Activated CD4-positive, alpha-beta T cell treated with anti-CD3 and anti-CD28 coated beads for 24 hours (primary cell): Measurements from ENCODE around the gene CDK15.
"Not testable (repeated sequence)": the region's sequence is repeated elsewhere in the genome, so short reads cannot be mapped to it uniquely, and the experiment has no call there.

Experiments
- DNase-seq, 2 donors: peaks; one replicate each; pipeline ENCODE4 v3.0.0-alpha.2; 2020; ENCODE audit warnings: low read depth in 2 of 2

The CDK15 gene

GRCh38 chr2:201789395-201789794 lies 16.9 kb upstream of the CDK15 start:
- DNase-seq, result no peak

GRCh38 chr2:201790291-201790690 lies 16.0 kb upstream of the CDK15 start:
- DNase-seq, result no peak

DNA sequence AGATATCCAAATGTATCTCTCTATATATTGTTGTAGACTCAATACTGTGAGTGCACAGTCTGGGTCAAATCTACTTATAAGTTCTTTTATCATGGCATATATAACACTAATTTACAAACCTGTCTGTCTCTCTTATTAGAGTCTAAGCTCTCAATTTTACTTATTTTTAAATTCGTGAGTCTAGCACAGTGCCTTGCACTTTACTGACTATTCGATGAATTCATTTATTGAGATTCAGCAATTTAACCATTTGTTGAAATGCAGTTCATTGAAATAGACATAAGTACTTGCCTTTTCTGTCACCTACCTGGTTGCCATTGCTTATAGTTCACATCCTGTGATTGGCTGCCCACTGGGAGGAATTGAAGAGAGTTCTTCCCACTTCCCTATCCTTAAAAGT lies 15.3 kb upstream of the CDK15 start:
- no peak for DNase-seq

DNA sequence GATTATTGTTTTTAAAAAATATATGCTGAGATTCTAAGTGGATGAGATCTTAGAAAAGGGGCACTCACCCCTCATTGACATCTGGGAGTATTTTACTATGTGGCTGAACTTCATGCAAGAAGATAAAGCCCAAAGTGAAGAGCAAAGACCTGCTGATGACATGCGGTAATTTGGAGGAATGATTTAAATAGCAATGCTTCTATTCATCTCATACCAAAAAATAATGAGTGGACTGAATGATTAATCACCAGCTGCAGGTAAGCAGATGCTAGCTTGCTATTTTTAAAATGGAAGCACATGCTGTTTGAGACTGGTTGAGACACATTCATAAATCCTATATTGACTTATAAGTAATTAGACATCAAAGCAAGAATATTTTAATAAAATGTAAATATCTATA lies 12.7 kb upstream of the CDK15 start:
- no peak for DNase-seq

GRCh38 chr2:201794294-201794693 lies 12.0 kb upstream of the CDK15 start:
- no peak for DNase-seq

DNA sequence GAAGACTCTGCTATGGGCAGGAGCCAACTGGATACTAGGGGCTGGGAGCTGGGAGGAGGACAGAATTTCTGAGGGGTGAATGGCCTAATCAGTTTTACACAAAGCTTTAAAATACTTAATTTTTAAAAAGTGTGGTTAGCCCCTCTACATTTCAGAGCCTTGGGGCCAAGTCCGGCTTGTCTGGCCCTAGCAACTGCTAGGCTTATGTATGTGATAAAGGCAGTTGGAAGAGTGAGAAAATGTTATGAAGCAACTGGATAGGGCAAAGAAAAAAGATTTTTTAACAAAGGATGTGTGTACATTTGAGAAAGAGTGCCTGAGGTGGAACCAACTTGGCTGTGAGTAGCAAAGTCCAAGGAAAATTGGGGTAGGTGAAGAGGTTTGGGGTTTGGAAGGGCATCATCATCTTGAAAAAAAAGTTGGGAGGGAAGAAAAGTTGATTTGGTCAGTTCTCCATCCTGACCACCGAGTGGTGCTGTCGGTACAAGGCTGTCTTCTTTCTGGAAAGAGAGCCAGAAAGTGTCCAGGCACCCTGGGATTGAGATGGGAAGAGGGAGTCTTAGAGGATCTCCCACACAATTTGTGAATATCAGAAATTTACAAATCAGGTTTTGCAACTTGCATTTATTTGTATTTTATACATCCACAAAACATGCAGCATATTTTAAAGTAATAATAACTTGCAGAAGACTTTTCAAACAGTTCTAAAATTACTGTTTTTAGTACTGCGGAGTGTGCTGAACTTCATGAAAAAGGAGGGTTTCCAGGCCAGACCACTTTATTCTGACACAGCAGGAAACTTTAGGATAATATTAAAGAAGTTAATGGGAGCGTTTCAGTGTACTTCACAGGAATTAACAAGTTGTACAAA lies 10.5 kb upstream of the CDK15 start:
- no peak for DNase-seq

- no peak for DNase-seq
These were observed 9.9 kb upstream of the CDK15 start for GRCh38 chr2:201796478-201796865.

DNA sequence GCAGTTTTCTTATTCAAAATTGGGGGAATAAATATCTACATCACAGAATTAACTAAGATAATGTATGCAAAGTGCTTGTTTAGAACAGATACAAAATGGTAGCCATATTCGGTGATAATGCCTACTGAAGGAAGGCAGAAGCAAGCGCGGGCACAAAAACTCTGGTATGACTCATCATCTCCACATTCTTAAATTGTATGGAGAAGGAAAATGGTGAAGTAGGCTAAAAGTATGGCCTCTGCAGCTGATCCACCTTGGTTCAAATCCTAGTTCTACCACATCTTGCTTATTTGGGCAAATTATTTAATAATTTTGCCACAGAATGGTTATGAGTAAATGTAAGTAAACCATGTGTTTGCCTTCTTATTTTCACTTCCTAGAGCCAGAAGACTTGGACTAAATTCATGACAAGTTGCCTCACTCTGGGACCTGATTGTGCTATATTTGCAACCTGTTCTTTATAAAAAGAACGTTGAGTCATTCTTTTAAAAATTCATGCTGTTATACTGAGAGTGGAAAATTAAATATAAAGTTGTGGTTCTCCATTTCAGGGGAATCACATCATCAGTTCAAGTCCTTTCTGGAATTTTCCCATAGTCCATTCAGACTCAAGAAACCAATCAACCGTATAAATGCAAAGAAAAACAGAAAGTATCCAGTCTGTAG lies 9.0 kb upstream of the CDK15 start:
- no peak for DNase-seq

DNA sequence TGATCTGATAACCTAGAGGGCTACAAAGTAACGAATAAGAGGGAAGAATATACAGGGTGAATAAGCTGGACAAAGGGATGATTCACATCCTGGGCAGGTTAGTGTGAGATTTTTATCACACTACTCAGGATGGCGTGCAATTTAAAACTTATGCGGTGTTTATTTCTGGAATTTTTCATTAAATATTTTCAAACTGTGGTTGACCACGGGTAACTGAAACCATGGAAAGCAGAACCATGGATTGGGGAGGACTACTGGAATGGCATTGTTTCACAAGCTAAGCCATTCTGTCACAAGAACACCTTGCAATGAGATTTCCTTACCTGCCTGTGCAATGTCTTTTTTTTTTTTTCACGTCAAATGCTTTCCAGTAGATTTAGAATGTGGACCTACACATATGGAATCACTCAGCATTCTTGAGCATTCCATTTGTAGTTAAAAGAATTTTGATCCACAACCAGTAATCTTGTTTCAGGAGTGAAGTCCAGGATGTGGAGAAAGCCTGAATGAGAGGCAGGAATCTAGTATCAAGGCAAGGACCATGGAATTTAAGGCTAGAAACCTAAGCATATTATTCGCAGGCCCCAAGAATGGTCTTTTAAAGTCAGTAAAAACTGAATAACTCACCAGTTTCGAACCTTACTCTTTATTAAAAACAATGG lies 8.0 kb upstream of the CDK15 start:
- no peak for DNase-seq

- DNase-seq, result not testable (repeated sequence)
These were observed 7.4 kb upstream of the CDK15 start for GRCh38 chr2:201798914-201799285.

DNA sequence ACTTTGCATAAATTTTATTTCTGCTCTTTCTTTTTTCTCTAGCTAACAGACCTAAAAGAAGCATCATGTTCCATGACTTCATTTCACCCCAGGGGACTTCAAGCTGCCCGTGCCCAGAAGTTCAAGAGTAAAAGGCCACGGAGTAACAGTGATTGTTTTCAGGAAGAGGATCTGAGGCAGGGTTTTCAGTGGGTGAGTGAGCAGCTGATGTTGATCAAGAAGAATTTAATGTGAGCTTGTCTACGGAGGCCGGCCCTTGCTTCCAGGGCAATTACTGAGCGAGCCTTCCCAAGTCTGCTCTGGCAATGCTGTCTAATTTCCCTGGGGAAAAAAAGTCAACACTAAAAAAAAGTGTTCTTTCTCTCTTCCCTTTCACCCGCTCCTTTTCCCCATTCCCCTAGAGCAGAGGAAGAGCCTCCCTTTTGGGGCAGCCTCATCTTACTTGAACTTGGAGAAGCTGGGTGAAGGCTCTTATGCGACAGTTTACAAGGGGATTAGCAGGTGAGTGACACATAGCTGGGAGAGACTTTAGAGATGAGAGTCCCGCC lies 1.2 kb downstream of the CDK15 start:
- DNase-seq, result no peak

- DNase-seq, result no peak
These were observed 1.7 kb downstream of the CDK15 start for GRCh38 chr2:201808027-201808426.

- no peak for DNase-seq
These were observed 3.3 kb downstream of the CDK15 start for GRCh38 chr2:201809633-201810032.

GRCh38 chr2:201810604-201811003 lies 4.3 kb downstream of the CDK15 start:
- not testable (repeated sequence) for DNase-seq

GRCh38 chr2:201813996-201814760 lies 7.8 kb downstream of the CDK15 start:
- no peak for DNase-seq

- no peak for DNase-seq
These were observed 10.6 kb downstream of the CDK15 start for GRCh38 chr2:201816657-201817575.

GRCh38 chr2:201820383-201821007 lies 14.2 kb downstream of the CDK15 start:
- DNase-seq, result no peak

DNA sequence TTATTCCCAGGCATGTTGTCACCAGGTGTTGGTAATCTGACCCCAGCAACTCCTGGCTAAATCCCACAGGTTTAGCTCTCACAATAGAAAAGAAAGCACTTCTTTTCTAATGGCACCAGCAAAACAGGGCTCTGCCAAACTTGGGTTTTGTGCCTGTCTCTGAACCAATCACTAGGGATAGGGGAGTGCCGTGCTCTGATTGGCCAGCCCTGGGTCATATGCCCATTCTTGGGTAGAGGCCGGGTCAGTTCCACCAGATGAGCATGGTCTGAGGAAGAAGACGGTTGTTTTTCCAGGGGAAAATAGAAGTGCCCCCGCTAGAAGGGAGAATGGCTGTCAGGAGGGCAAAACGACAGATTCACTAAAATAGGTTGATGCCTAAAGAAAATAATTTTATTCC lies 14.7 kb downstream of the CDK15 start:
- no peak for DNase-seq

DNA sequence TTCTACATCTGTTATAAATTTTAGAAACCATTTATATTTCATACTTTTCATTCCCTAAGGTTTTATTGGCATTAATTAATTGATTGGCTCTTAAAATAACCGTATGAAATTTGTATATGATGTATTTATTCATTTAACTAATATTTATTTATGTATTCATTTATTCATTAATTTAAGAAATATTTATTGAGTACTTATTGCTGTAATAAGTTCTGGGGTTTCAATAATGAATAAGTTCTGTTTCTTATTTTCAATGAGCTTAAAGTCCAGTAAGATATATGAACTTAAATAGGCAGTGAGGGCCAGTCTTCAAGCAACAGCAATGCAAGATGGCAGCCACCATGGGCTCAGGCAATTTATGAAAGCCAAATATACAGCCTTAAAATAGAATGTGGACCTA lies 17.9 kb downstream of the CDK15 start:
- no peak for DNase-seq

DNA sequence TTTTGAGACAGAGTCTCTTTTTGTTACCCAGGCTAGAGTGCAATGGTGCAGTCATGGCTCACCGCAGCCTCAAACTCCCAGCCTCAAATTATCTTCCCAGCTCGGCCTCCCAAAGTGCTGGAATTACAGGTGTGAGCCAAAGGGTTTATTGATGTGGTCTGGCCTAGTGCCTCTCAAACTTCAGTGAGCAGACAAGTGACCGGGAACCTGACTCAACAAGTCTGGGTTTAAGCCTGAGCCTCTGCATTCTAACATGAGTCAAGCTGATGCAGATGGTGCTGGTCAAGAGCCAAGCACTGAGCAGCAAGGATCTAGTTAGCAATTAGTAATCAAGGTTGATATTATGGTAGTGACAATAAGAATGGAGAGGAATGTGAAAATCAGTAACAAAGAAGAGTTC lies 21.3 kb downstream of the CDK15 start:
- no peak for DNase-seq
